Measurements from ENCODE around the gene PIAS1.
"Not testable (repeated sequence)": the region's sequence is repeated elsewhere in the genome, so short reads cannot be mapped to it uniquely, and the experiment has no call there.

Gene PIAS1

GRCh38 chr15:68221530-68222431 is 167.7 kb downstream of the PIAS1 start:
- DNase-seq, result not testable (repeated sequence)

DNA sequence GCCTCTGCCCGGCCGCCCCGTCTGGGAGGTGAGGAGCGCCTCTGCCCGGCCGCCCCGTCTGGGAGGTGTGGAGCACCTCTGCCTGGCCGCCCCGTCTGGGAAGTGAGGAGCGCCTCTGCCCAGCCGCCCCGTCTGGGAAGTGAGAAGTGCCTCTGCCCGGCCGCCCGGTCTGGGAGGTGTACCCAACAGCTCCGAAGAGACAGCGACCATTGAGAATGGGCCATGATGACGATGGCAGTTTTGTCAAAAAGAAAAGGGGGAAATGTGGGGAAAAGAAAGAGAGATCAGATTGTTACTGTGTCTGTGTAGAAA is 168.3 kb downstream of the PIAS1 start:
- DNase-seq, result not testable (repeated sequence)

DNA sequence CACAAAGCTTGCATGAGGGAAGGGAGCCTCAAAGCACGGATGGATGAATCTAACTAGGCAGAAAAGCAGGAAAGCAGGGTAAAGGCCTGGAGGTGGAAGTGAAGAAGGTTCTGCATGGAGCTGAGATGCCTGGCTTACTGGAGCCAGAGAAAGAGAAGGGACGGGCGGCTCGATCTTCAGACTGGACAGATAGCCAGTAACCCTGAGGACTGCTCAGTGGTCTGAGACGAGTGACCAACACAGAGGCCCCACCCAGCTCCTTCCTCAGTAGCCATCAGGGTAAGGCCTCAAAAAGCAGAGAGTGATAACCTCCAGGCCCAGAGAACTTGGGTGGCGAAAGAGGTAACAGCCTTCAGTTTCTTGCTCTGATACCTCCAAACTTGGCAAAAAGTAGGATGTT is 169.1 kb downstream of the PIAS1 start:
- DNase-seq, result no peak

- no peak for DNase-seq
Measured at GRCh38 chr15:68224108-68224507, 170.0 kb downstream of the PIAS1 start.

- DNase-seq, result no peak
Measured at GRCh38 chr15:68224546-68225250, 170.6 kb downstream of the PIAS1 start.

DNA sequence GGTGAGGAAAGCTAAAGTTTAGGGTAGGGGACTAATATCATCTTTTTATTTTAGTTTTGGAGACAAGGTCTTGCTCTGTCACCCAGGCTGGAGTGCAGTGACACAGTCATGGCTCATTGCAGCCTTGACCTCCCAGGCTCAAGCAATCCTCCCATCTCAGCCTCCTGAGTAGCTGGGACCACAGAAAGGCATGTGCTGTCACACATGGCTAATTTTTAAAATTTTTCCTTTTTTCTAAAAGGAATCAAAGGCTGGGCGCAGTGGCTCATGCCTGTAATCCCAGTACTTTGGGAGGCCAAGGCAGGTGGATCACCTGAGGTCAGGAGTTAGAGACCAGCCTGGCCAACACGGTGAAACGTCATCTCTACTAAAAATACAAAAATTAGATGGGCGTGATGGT is 171.3 kb downstream of the PIAS1 start:
- not testable (repeated sequence) for DNase-seq

DNA sequence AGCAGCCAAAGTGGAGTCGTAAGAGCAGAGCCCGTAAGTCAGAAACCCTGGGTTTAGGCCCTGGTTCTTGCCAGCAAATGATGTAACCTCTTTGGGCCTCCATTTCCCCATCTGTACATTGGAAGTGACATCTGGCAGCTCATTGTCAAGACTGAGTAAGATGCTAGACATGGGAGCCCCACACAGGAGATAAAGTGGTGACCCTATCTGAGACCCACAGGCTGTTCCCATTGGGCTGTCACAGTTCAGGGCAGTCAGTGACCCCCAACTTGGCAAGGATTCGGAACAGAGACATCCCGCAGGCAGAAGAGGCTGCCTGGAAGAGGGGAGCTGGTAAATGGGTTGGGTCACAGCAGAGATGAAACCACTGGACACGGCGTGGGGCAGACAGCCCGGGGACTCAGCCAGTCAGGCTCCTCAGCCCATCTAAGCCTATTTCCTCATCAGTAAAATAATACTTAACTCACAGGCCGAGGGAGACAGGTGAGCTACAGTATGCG is 173.6 kb downstream of the PIAS1 start:
- no peak for DNase-seq

DNA sequence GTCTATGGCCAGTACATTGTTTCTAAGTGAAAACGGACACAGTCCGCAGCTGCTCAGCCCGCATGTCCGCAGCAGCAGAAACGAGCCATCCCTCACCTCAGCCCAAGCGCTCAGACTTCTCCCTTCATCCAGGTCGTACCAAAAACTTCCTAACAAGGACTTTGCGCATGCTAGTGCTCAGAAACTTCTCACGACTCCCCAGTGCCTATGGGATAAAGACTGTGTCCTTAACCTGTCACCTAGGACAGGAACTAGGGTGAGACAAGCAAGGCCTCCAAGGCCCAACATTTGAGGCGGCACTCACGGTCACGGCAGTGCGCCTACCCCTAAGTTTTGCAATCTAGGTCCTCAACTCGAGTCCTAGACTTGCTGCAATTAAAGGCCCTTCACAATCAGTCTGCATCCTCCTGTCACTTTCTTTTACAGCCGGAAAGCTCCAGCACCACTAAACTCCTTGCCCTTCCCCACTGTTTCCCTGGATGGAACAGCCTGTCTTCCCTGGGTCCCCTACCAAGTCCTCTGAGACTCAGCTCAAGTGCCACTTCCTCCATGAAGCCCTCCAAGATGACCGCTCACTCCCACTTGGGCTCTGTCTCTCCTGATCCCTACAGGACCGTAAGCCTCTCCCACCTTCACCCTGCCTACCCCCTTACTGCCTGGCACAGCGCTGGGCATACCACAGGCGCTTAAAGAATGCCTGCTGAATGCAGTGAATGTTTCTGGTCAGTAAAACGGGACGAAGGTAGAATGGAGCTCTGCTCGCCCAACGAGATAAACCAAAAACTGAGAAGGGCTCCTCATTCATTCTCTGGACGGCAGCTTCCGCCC is 174.2 kb downstream of the PIAS1 start:
- no peak for DNase-seq

GRCh38 chr15:68228971-68229385 is 174.9 kb downstream of the PIAS1 start:
- DNase-seq, result no peak

GRCh38 chr15:68229386-68230156 is 175.5 kb downstream of the PIAS1 start, which contains the start of gene CLN6:
CLN6 (minus strand) TSS chr15:68229728; CDS start chr15:68229584, 144 bp downstream.
- DNase-seq, result peak in 1 of 2 experiments; percentile 49

DNA sequence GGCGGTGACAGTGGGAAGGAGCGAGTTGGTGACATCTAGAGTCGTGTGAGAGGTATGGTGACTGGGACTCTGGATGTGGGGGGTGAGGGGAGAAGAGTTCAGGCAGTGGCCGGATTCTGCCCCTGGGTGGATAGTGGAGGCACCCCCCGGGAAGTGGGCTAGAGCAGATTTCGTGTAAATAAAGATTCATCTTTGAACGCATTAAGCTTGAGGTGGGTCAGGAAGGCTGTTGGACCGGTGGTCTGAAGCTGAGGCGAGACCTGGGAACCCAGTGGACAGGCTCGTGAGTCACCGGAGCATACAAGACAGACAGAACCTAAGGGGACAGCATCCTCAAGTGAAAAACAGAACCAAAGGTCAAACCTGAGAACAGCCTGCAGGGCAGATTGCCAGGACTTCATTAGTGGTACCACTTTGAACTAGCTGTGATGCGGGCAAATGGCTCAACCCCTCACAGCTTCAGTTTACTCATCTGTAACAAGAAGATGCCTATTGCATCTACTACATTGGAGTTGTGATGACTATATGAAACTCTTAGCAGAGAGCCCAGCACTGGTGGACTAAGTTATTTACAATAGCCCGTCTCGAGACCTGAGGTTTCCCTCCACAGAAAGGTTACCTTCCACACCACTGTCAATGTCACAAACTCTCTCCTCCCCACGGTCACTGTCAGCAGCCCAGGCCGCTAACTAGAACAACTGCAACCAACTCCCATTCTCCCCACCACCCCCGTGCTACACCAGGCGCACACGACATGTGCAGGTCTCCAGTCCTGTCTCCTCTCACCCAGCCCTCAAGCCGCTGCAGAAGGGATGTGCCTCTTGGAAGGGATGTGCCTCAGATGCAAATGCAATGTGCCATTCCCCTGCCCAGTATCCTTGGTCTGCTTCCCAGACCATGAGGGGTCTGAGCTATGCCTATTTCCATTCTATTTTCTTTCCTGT is 176.3 kb downstream of the PIAS1 start:
- DNase-seq, result no peak

GRCh38 chr15:68231102-68231818 is 177.1 kb downstream of the PIAS1 start:
- DNase-seq, result no peak

GRCh38 chr15:68232449-68232848 is 178.3 kb downstream of the PIAS1 start:
- no peak for DNase-seq

DNA sequence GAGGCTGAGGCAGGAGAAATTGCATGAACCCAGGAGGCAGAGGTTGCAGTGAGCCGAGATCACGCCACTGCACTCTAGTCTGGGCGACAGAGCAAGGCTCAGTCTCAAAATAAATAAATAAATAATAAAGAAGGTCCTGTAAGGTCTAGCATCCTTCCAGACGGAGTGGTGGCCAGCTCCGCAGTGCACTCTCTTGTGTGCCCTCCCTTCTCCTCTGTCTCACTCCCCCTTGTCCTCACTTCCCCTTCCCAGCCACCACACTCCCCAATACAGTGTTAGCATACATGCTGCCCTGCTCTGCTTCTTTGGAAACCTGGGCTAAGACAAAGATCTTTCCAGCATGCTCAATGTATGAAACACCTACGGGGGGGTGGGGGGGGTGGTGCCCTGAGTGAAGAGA is 178.8 kb downstream of the PIAS1 start:
- no peak for DNase-seq

GRCh38 chr15:68234060-68234459 is 179.9 kb downstream of the PIAS1 start:
- DNase-seq, result no peak

DNA sequence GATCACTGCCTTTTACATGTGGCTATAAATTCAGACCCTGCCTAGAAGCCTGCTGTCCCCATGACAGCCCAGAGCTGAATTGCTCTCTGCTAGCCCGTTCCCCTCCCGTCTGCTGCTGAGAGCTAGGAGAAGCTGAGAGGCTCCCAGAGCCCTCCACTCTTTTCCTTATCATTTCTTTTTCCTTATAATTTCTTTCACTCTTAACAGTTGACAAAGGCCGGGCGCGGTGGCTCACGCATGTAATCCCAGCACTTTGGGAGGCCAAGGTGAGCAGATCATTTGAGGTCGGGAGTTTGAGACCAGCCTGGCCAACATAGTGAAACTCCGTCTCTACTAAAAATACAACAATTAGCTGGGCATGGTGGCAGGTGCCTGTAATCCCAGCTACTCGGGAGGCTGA is 180.4 kb downstream of the PIAS1 start:
- DNase-seq, result not testable (repeated sequence)

GRCh38 chr15:68235022-68235421 is 180.9 kb downstream of the PIAS1 start:
- DNase-seq, result no peak

DNA sequence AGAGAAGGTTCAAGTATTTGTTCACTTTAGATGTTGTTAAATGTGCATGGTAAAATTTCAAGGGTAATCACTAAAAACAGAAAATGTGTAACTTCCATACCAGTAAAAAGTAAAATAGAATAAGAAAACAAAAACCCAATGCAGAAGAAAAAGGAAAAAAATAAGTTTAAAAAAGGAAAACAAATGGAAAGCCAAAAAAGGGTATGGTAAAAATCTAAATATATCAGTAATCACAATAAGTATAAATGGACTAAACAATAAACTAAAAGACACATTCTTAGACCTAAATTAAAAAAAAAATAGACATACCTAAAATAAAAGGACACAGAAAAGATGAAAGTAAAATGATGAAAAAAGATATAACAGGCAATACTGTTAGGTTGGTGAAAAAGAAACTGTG is 184.9 kb downstream of the PIAS1 start:
- DNase-seq, result no peak

- no peak for DNase-seq
Measured at GRCh38 chr15:68241088-68241935, 187.2 kb downstream of the PIAS1 start.
